ENCODE results near the gene GPRC5A.

Gene GPRC5A

GRCh38 chr12:12945591-12945990 is 54.2 kb downstream of the GPRC5A start:
- FAIRE-seq = no peak

- FAIRE-seq = no peak
Measured at GRCh38 chr12:12946686-12947355, 55.5 kb downstream of the GPRC5A start.

DNA sequence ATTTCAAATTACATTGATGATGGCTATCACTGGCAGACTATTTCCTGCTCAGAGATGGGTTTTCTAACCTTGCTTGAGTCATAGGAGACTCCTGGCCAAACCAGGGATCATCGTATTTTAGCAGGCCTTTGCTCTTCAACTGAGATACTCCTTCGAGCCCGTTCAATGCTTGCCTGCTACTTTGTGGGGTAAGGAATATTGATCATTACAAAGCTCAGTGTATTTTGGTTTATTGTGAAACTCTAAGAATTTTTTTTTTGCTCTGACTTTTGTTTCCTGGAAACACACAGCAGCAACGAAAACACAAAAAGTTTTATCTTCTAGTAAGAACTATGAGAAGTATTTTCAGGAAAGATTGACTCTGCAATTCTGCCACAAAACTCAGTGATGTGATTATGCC is 56.5 kb downstream of the GPRC5A start:
- FAIRE-seq = no peak

DNA sequence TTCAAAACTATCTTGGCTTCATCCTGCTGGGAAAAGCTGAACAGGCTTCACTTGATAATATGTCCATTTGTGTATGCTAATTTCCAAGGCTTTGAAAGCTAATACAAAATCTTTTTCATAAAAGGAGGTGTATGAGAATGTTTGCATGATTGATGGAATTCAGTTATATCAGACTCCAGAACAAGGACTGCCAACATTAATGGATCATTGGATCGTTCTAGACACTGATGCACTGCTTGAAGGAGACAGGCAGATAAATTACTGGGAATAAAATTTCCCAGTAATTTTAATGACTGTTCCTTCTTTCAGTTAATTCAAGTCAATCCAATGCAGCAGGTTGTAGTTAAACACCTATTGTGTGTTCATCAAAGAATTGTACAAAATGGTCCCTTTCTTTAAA is 60.1 kb downstream of the GPRC5A start:
- FAIRE-seq = no peak

DNA sequence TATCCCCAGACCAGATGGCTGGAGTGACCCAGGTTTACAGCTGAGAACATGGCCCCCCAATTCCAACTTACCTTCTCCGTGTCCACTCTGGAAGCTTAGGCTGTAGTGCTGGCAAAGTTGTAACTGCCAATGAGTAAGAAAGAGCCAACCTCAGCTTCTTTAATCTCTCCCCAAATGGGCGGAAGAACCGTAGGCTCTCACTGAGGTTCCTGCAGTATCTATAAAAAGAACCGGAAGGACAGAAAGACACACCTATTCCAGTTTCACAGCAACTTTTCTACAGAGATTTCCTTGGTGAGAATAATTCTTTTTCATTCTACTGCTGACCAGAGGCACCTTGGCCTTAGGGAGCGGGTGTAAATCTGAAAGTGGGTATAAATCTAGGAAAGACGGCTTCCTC is 60.7 kb downstream of the GPRC5A start, which contains the start of gene GPRC5D:
Gene GPRC5D (minus strand): TSS at position 135 of the 400 bp plus-strand sequence. CDS start 1,786 bp downstream, outside the sequence.
- FAIRE-seq = no peak

DNA sequence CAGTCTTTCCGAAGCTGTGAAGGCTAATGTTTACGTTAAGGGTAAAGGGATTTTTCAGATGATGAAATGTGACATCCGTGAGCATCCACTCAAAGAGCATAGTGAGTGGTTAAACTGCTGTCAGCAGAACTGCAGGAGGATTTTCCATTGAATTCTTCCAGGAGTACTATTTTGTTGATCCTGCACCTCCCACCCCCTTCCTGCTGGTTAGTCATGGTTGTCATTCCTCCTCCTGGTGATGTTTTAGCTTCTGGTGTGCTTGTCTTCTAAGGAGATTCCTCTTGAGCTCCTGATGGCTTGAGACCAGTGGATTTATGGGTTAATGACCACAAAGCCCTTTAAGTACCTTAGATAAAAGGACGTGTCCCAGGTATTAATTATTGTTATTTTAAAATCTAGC is 63.0 kb downstream of the GPRC5A start:
- no peak for FAIRE-seq

DNA sequence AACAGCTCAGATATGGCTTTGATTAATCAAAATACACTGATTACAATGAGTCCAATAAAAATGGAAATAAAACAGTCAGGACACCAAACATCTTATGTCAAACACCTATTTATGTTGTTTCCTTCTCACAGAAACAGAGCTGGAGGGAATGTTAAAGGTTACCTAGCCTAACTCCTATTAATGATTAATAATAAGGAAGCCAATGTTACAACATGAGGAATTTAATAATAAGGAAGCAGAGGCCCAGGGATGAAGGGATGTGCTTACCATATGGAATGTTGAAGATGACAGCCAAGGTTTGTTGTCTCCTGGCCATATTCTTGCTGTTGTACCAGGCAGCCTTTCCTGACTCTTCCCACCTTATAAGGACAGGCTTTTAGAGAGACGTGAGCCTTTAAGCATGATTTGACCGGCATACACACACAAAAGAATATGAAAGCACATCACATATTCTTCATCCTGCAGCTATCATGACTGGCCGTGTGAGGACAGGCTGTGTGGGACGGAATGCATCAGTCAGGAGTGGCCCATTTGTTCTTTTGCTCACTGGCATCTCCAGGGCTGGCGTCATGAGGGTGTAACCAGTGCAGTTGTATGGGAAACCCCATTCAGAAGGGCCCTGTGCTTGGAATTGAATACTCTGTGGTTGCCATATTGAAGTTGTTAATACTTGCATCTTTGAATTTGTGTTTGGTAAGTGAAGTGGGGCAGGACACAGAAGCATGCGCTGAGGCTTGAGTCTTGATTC is 63.7 kb downstream of the GPRC5A start:
- no peak for FAIRE-seq

DNA sequence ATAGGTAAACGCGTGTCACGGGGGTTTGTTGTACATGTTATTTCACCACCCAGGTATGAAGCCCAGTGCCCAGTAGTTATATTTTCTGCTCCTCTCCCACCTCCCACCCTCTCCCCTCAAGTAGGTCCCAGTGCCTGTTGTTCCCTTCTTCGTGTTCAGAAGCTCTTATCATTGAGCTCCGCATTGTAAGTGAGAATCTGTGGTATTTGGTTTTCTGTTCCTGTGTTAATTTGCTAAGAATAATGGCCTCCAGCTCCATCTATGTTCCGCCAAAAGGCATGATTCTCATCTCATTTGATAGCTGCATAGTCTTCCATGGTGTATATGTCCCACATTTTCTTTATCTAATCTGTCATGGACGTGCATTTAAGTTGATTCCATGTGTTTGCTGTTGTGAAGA is 67.5 kb downstream of the GPRC5A start:
- FAIRE-seq = no peak

DNA sequence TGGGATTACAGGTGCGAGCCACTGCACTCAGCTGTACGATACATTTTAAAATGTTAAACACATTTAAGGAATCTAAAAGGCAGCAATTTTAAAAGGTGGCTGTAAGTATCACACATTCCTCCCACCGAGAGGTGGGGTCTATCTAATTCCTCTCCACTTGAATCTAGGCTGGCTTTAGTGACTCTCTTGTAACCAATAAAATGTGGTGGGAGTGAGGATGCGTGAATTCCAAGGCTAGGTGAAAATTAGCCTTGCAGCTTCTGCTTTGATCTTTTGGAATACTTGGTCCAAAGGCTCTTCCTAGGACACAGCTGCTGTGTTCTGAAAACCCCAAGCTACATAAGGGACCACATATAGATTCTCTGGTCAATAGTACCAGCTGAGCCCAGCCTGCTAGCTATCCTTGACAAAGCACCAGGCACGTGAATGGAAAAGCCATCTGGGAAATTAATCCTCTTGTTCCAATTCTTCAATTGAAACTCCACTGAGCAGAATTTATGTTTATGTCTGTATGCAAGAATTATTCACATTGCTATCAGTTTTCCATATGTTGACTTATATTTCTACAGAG is 69.4 kb downstream of the GPRC5A start:
- FAIRE-seq = no peak

GRCh38 chr12:12964255-12964654 is 72.9 kb downstream of the GPRC5A start:
- FAIRE-seq = no peak

DNA sequence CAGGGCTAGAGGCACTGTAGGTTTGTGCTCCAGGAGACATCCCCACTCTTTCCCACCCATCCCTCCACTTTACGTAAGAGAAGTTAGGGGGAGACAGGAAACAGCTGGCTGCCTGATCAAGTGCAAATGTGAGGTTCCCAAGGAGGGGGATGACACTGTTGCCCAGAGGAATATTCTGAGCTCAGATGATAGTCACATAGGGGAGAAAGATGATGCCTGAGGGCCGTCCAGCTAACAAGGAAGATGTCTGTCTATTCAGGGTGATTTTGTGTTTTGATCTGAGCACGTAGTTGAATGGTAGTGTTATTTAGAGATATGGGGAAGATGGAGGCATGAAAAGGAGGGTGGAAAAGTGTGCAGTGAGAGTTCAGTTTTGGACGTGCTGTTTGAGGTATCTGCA is 74.5 kb downstream of the GPRC5A start:
- FAIRE-seq = no peak
